ENCODE measurements around the gene CEP170B.
A peak's percentile ranks its signal among the peaks of the same experiment; 100 is the strongest.

CEP170B gene

GRCh38 chr14:104875811-104876210 is 10.7 kb downstream of the CEP170B start:
- Mint-ChIP-seq H3K4me1 (ENCODE audit: low read depth) (peaks cover 12% of the 10 kb centered on the region), H3K4me3 (no peak overlapping the region), H3K36me3 (ENCODE audit: low read depth) (no peaks in the 10 kb centered on the region), H3K27me3 (peaks cover 27% of the 10 kb centered on the region), H3K27ac (no peak overlapping the region), H3K9me3 (no peaks in the 10 kb centered on the region)
- intact Hi-C loops (cut with micrococcal nuclease) = no loop called here

- Mint-ChIP-seq H3K36me3 (ENCODE audit: low read depth) (no peaks in the 10 kb centered on the region), H3K4me1 (ENCODE audit: low read depth) (peaks cover 12% of the 10 kb centered on the region), H3K27ac (no peak overlapping the region), H3K9me3 (no peaks in the 10 kb centered on the region), H3K4me3 (no peak overlapping the region), H3K27me3 (peaks cover 25% of the 10 kb centered on the region)
- intact Hi-C loops (cut with micrococcal nuclease) = no loop called here
Measured at GRCh38 chr14:104876251-104876699, 11.2 kb downstream of the CEP170B start.

GRCh38 chr14:104877066-104877805 is 12.2 kb downstream of the CEP170B start:
- no peak overlapping the region for H3K27ac Mint-ChIP-seq
- intact Hi-C loops (cut with micrococcal nuclease) = no loop called here

GRCh38 chr14:104877806-104878550 is 12.9 kb downstream of the CEP170B start:
- H3K4me1 Mint-ChIP-seq (ENCODE audit: low read depth) = peaks cover 5% of the 10 kb centered on the region
- intact Hi-C loops (cut with micrococcal nuclease) = no loop called here
- no peak overlapping the region for H3K4me3 Mint-ChIP-seq
- no peaks in the 10 kb centered on the region for H3K36me3 Mint-ChIP-seq (ENCODE audit: low read depth)
- no peaks in the 10 kb centered on the region for H3K9me3 Mint-ChIP-seq
- H3K27ac Mint-ChIP-seq = no peak overlapping the region
- H3K27me3 Mint-ChIP-seq = peaks cover 16% of the 10 kb centered on the region

More at GRCh38 chr14:104877066-104877805, 12.2 kb downstream of the CEP170B start:
- Mint-ChIP-seq H3K4me1 (ENCODE audit: low read depth) (peaks cover 12% of the 10 kb centered on the region), H3K4me3 (no peak overlapping the region), H3K27me3 (peaks cover 23% of the 10 kb centered on the region), H3K36me3 (ENCODE audit: low read depth) (no peaks in the 10 kb centered on the region), H3K9me3 (no peaks in the 10 kb centered on the region)

DNA sequence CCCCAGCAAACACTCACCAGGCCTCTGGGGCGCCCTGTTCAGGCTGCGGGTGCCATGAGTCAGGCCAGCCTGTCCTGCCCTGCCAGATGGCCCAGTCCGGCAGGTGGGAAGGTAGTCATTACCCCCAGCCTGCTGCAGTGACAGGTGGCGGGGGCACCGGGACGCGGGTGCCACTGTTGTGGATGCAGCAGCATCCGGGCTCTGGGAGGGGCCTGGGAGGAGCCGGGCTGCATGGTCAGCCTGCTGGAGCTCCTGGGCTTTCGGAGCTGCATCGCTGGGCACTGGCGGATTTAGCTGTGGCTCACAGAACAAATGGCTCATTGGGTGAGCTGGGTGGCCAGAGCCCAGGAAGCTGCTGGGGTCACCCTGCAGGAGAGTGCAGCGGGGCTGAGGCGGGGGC is 13.5 kb downstream of the CEP170B start:
- Mint-ChIP-seq H3K36me3 (ENCODE audit: low read depth) (no peaks in the 10 kb centered on the region), H3K27ac (no peak overlapping the region), H3K27me3 (peaks cover 11% of the 10 kb centered on the region), H3K4me1 (ENCODE audit: low read depth) (no peaks in the 10 kb centered on the region), H3K9me3 (no peaks in the 10 kb centered on the region), H3K4me3 (no peak overlapping the region)
- intact Hi-C loops (cut with micrococcal nuclease) = no loop called here

GRCh38 chr14:104879201-104879982 is 14.3 kb downstream of the CEP170B start:
- H3K9me3 Mint-ChIP-seq = no peaks in the 10 kb centered on the region
- no peak overlapping the region for H3K4me3 Mint-ChIP-seq
- peaks cover 6% of the 10 kb centered on the region for H3K27me3 Mint-ChIP-seq
- intact Hi-C loops (cut with micrococcal nuclease) = no loop called here
- no peak overlapping the region for H3K27ac Mint-ChIP-seq
- no peaks in the 10 kb centered on the region for H3K4me1 Mint-ChIP-seq (ENCODE audit: low read depth)
- H3K36me3 Mint-ChIP-seq (ENCODE audit: low read depth) = no peaks in the 10 kb centered on the region

- H3K27me3 Mint-ChIP-seq = peaks cover 6% of the 10 kb centered on the region
- intact Hi-C loops (cut with micrococcal nuclease) = no loop called here
- peak overlapping the region; percentile 4 for H3K4me3 Mint-ChIP-seq
- no peaks in the 10 kb centered on the region for H3K4me1 Mint-ChIP-seq (ENCODE audit: low read depth)
- no peaks in the 10 kb centered on the region for H3K9me3 Mint-ChIP-seq
- no peaks in the 10 kb centered on the region for H3K36me3 Mint-ChIP-seq (ENCODE audit: low read depth)
- no peak overlapping the region for H3K27ac Mint-ChIP-seq
Measured at GRCh38 chr14:104879983-104880565, 15.0 kb downstream of the CEP170B start.

DNA sequence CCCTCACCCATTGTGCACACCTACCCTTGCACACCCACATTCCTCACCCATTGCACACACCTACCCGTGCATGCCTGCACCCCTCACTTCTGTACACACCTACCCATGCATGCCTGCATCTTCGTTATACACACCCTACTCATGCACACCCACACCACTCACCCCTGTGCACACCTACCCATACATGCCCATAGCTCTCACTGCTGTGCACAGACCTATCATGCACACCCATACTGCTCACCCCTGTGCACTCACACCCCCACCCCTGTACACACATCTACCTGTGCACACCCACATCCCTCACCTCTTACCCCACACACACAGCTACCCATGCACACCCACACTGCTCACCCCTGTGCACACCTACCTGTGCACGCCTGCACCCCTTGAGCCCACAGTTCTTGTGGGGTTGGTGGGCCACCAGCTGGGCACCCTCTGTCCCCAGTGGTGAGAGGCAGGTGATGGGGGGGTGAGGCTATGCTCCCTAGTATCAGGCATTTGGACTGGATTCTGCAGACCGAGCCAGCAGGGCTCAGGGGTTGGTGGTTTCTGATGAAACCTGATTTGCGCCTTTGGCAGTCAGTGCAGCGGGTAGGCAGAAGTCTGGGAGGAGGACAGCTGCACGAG is 15.6 kb downstream of the CEP170B start:
- intact Hi-C loops (cut with micrococcal nuclease) = no loop called here
- no peak overlapping the region for H3K27ac Mint-ChIP-seq
- peaks cover 6% of the 10 kb centered on the region for H3K27me3 Mint-ChIP-seq
- peak overlapping the region; percentile 4 for H3K4me3 Mint-ChIP-seq
- no peaks in the 10 kb centered on the region for H3K4me1 Mint-ChIP-seq (ENCODE audit: low read depth)
- H3K9me3 Mint-ChIP-seq = no peaks in the 10 kb centered on the region
- no peaks in the 10 kb centered on the region for H3K36me3 Mint-ChIP-seq (ENCODE audit: low read depth)

GRCh38 chr14:104881369-104881979 is 16.4 kb downstream of the CEP170B start:
- H3K27ac Mint-ChIP-seq = no peak overlapping the region
- H3K27me3 Mint-ChIP-seq = peaks cover 6% of the 10 kb centered on the region
- intact Hi-C loops (cut with micrococcal nuclease) = no loop called here
- H3K9me3 Mint-ChIP-seq = no peaks in the 10 kb centered on the region
- H3K4me1 Mint-ChIP-seq (ENCODE audit: low read depth) = no peaks in the 10 kb centered on the region
- H3K4me3 Mint-ChIP-seq = no peak overlapping the region
- H3K36me3 Mint-ChIP-seq (ENCODE audit: low read depth) = no peaks in the 10 kb centered on the region

GRCh38 chr14:104882325-104882973 is 17.4 kb downstream of the CEP170B start:
- no peaks in the 10 kb centered on the region for H3K9me3 Mint-ChIP-seq
- peaks cover 6% of the 10 kb centered on the region for H3K27me3 Mint-ChIP-seq
- no peaks in the 10 kb centered on the region for H3K4me1 Mint-ChIP-seq (ENCODE audit: low read depth)
- no peaks in the 10 kb centered on the region for H3K36me3 Mint-ChIP-seq (ENCODE audit: low read depth)
- no peak overlapping the region for H3K4me3 Mint-ChIP-seq
- intact Hi-C loops (cut with micrococcal nuclease) = no loop called here
- H3K27ac Mint-ChIP-seq = no peak overlapping the region

DNA sequence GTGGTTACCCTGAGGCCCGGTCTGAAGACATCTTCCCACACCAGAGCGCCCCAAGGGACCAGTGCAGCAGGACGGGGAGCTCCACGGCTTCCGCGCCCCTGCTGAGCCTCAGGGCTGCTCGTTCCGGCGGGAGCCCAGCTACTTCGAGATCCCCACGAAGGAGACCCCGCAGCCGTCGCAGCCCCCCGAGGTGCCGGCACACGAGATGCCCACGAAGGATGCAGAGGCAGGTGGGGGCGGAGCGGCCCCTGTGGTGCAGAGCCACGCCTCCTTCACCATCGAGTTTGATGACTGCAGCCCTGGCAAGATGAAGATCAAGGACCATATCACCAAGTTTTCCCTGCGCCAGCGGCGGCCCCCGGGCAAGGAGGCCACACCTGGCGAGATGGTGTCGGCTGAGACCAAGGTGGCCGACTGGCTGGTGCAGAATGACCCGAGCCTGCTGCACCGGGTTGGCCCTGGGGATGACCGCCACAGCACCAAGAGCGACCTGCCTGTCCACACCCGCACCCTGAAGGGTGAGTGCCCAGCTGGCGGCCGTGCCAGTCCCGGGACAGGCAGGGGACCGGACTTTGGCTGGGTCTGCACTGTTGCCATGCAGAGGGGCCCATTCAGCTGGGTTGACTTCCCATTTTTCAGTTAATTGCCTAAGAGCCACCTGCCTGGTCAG is 18.1 kb downstream of the CEP170B start:
- Mint-ChIP-seq H3K4me1 (ENCODE audit: low read depth) (no peaks in the 10 kb centered on the region), H3K4me3 (no peak overlapping the region), H3K27ac (no peak overlapping the region), H3K27me3 (peaks cover 6% of the 10 kb centered on the region), H3K9me3 (no peaks in the 10 kb centered on the region), H3K36me3 (ENCODE audit: low read depth) (no peaks in the 10 kb centered on the region)
- intact Hi-C loops (cut with micrococcal nuclease) = no loop called here

DNA sequence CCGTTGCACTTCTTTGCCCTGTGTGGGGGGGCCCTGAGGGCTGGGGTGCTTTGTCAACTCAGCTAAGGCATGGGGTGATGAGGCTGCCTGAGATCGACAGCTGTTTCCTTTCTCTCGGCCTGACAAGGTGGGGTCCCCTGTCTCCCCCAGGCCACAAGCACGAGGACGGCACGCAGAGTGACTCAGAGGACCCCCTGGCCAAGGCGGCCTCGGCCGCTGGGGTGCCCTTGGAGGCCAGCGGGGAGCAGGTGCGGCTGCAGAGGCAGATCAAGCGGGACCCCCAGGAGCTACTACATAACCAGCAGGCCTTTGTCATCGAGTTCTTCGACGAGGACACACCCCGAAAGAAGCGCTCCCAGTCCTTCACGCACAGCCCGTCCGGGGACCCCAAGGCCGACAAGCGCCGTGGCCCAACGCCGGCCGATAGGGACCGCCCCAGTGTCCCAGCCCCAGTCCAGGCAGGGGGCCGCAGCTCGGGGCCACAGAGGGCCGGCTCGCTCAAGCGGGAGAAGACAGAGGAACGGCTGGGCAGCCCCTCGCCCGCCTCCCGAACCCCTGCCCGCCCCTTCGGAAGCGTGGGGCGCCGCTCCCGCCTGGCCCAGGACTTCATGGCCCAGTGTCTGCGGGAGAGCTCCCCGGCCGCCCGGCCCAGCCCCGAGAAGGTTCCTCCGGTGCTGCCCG is 18.8 kb downstream of the CEP170B start:
- H3K27me3 Mint-ChIP-seq = peaks cover 3% of the 10 kb centered on the region
- H3K4me1 Mint-ChIP-seq (ENCODE audit: low read depth) = no peaks in the 10 kb centered on the region
- H3K27ac Mint-ChIP-seq = no peak overlapping the region
- no peaks in the 10 kb centered on the region for H3K9me3 Mint-ChIP-seq
- no peak overlapping the region for H3K4me3 Mint-ChIP-seq
- H3K36me3 Mint-ChIP-seq (ENCODE audit: low read depth) = no peaks in the 10 kb centered on the region
- intact Hi-C loops (cut with micrococcal nuclease) = no loop called here
